GM21447 (cell line): Measurements from ENCODE around the gene CAMK1G.

Experiments used
- ATAC-seq: cut with Tn5 transposase; IDR thresholded peaks from one replicate; pipeline ENCODE4 v1.9.1; 2021; ENCODE audit not compliant: unreplicated experiment

CAMK1G gene

DNA sequence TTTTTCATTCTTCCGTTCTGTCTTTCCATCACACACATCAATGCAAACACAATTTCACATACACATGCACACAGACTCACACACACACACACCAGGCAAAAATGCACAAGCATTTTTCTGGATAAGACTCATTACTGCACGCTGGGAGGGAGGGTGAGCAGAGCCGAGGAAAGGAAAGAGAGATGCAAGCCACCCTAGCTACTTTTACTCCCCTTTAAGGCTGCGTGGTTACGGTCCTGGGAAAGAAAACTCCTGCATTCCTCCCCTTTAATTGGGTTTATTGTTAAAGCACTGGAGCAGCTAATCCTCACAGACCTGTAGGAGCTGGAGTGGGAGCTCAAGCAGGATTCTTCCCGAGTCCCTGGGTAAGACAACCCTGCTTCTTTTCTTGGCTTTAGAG, at the start of gene CAMK1G:
Gene CAMK1G, plus strand, starts transcription at position 307 of the 400 bp plus-strand sequence. CDS start 11,270 bp downstream, outside the sequence.
- no peak for ATAC-seq

DNA sequence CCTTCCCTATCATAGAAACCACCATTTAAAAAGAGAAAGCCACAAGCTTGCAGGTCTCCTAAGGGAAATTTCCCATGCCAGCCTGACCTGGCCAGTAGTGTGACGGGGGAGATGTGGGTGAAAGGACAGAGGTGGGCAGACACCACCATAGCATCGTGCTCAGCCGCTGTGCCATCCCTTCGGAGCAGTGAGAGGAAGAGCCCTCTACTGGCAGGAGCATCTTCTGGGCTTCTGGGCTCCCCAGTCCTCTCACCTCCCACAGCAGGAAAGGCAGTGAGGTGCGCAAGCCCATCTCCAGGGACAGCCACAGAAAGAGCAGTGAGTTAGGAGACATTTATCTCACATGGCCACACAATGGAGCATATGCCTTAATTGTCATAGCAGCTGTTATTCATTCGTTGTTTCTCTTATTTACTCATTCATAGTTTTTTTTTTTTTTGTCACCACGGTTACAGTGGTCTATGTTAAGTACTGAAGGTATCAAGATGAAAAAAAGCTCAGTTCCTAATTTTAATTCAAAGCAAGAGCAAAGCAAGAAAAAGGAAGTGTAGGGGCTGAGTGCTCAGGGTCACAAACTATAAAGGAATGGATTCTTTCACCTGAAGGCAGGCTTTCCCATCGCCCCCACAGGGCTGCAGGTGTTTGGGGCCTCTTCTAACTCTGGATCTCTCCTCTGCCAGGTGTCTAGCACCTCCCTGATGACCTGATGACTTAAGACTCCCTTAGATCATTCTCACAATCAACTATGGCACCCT, 48.8 kb upstream of the CAMK1G start:
- no peak for ATAC-seq

DNA sequence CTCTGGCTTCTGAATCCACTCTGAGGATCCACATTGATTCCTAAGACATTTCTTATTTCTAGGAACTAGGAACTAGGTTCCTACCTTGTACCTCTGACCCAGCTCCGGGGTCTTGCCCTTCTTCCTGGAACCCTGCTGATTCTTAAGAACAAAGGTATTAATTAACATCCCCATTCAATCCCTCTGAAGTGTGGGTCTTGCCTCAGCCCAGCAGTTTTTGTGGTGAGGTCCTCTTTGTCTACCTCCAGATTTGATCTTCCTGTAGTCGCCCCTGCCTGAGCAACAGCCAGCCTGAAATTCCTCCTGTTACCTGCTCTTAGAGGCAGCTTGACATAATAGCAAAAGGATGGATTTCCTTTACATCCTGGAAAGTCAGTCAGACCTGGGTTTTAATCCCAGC, 46.7 kb upstream of the CAMK1G start:
- no peak for ATAC-seq

DNA sequence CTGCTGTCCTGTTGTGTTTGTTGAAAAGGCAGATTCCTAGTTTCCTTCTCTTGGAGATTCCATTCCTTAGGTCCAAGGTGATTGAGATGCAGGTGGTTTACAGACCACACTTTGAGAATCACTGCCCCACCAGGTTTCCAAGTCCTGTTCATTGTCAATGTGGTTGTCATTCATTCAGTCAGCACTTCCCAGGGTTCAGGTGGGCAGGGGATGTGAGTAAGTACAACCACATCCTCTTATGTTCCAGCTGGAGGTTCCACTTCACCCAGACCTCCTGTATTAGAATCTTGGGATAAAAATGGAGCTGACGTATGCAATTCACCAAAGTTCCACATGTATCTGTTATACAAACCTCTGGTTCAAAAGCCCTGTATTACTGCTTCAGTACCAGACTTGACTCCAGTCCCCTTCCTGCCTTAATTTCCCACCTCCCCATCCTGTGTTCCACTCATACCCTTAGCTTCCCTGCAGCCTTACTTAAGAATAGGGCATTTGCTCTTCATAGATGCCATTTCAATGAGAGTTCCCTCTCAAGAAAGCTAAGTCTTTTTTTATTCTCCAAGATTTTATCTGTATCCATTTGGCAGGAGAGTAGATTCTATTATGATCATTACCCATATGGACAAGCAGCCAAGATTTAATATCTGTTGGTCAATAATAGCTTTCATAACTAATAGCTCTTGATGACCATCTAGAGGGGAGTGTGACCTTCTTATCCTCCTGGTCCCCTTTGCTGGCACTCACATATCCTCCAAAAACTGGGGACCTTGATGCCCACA, 46.0 kb upstream of the CAMK1G start:
- ATAC-seq, result no peak

DNA sequence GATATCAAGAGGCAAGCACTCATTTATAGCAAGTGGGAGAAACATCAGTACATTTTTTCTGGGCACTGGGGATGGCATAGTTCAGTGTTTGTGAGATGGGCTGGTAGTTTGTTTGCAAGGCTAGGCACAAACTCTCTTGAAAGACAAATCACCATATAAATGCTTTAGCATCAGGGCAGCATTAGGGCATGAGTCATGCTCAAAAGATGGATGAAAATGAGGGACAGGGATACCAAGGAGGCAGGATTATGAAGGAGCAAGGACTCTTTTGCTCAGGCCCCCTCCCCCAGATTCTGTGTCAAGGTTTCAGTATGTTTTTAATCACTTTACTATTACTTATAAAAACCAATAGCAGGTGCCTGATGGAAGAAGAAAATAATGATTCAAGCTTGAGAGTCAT, 43.9 kb upstream of the CAMK1G start:
- no peak for ATAC-seq

DNA sequence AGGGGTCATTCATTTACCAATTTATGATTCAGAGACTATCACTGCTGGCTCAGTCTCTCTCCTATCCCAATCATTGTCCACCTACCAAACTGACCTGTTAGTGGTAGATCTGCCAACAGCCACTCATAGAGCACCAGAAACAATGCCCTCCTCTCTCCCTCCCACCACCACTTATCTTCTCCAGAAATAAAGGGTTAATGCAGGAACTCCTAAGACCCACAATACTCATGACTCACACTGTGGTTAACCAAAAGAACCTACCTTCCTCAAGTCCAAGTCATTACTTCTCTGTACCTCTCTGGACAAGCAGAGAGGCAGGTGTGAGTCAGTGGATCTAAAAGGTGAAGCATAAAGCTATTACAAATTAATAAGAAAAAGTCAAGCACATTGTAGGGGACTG, 40.9 kb upstream of the CAMK1G start:
- ATAC-seq, result no peak

DNA sequence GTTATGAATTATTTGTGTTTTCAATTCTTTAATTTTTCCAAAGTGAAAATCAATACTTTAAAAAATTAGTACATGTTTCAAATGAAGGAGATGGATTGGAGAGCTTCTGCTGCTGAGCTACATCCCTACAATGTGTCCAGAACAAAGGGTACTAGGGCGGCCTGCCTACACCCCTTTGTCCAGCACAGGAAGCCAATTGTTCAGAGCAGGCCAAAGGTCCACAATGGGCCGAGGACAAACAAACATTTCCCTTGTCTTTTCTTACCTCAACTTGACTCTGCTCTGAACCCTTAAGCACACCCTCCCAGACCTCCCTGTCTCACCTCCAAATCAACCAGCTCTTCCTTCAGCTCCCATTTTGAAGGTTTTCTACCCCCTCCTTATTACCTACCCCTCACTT, 39.4 kb upstream of the CAMK1G start:
- ATAC-seq, result no peak

DNA sequence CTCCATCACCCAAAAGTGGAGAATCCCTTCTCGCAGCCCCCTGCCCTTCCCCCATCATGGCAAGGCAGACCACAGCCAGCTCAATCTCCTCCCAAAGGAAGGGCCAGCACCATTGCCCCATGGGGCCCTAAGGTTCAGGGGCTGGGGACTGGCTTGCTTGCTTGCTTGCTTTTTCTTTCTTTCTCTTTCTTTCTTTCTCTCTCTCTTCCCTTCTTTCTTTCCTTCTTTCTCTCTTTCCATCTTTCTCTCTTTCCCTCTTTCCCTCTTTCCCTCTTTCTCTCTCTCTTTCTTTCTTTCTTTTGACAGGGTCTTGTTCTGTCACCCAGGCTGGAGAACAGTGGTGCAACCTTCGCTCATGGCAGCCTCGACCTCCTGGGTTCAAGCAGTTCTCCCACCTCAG, 38.1 kb upstream of the CAMK1G start:
- ATAC-seq, result no peak

DNA sequence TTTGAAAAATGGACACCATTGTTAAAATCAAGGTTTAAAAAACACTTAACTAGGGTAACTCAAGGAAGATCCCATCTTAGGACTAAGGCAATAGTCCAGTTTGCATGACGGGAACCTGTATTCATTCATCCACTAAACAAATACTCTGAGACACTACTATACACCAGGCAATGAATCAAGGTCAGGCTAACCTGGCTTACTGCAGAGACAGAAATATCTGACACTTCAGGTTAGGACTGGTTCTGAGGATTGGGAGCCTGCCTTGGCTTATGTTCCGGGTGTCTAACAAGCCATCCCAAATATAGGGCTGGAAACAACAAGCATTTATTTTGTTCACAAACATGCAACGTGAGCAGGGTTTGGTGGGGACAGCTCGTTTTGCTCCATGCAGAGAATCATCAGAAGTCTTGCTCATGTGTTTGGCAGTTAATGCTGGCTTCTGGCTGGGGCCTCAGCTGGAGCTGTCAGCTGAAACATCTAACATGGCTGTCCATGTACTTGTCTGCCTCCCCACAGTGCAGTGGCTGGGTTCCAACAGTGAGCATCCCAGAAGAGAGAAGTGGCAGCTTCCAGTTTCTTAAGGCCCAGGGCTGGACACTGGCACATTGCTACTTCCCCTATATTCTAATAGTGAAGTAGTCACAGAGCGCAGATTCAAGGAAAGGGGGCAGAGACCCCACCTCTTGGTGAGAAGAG, 37.0 kb upstream of the CAMK1G start:
- ATAC-seq, result no peak

DNA sequence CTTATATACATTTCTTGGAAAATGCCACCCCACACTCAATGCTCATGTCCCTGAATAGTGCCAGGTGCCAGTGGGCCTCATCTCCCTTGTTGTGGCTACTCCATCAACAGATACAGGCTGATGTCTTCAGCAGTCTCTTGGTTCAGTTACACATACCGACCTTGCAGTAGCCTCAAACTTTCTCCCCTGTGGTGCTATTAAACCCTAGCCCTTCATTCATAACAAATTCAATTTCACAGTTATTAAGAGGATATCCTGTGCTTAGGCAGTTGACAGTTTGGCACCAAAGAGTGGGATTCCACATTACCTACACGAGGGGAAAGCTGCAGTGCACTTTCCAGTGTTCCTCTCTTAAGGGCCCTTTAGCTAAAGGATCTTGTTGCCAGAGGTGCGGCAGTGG, 35.9 kb upstream of the CAMK1G start:
- ATAC-seq, result no peak

DNA sequence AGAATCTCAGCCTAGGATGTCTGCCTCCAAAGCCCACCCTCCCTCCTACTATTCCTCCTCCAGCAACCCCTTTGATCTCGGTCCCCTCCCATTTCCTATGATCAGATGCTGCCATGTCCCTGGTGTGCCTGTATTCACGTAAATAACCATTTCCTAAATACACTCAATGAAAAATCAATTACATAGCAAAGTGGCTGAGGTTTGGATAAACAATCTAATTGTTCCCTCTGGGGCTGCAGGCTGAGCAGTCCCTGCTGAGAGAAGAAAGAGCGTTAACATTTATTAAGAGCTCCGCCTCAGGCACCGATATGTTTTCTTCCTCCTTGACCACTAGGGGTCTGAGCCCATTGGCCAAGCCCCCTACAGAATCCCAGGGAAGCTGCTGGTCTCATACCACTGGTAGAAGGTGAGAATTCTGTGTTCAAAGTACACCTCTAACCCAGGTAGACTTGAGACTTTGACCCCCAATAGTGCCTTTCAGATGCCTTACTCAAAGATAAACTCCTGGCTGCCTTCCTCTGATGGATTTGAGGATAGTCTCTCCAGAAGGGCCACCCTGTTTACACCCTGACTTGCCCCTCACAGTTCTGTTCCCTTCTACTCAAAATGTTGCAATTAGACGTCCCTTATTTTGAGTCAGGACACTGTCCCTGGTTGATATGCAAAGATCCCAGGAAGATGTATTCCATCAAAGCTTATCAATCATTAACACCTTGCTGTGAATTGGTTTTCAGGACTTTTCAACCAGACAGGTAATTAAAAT, 33.9 kb upstream of the CAMK1G start:
- ATAC-seq, result no peak

DNA sequence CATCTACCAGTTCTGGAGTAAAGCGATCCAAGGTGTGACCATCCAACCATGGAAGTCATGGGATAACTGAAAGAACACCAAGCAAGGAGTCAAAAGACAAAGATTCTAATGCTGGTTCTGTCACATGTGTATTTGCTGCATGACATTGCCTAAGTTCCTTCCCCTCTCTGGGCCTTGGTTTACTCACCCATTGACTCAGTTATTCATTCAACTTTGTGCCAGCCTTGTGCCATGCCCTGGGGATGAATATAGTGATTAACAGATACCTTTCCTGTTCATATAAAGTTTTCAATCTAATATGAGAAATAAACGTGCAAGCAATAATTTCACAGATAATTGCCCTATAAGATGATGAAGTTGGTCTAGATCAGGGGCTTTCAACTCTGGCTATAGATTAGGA, 33.0 kb upstream of the CAMK1G start:
- no peak for ATAC-seq

DNA sequence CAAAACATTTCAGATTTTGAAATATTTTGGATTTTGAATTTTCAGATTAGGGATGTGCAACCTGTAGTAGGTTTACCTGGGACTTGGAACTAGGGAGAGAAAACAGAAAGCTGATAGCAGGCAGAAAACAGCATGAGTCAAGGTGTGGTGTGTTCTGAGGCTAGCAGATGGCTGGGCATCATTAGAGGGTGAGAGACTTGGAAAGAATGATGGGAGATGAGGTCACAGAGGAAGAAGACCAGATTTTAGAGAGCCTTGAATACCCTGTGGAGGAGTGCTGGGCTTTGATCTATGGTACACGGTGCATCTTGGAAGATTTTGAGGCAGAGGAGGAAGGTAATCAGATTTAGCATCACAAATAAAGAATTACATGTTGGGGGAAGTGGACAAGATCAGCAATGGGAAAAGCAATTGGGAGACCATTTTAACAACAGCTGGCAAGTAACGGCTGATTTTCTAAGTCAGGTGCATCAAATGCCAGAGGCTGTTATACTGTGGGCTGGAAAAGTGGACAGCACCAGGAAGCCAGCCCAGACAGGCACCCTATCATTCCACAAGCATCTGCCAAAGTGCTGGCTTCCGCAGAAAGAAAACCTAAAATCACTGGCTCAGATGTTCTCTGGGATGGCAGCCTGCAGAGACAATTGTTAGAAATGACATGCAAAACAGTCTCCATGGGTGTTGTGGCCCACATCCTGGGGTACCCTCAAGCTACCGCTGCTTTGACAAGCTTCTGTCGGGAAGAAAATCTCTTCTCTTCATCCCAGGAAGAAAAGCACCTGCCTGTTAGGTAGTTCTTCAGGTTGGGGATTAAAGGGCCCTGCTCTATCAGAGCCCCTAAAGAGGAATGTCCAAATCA, 30.9 kb upstream of the CAMK1G start:
- no peak for ATAC-seq

DNA sequence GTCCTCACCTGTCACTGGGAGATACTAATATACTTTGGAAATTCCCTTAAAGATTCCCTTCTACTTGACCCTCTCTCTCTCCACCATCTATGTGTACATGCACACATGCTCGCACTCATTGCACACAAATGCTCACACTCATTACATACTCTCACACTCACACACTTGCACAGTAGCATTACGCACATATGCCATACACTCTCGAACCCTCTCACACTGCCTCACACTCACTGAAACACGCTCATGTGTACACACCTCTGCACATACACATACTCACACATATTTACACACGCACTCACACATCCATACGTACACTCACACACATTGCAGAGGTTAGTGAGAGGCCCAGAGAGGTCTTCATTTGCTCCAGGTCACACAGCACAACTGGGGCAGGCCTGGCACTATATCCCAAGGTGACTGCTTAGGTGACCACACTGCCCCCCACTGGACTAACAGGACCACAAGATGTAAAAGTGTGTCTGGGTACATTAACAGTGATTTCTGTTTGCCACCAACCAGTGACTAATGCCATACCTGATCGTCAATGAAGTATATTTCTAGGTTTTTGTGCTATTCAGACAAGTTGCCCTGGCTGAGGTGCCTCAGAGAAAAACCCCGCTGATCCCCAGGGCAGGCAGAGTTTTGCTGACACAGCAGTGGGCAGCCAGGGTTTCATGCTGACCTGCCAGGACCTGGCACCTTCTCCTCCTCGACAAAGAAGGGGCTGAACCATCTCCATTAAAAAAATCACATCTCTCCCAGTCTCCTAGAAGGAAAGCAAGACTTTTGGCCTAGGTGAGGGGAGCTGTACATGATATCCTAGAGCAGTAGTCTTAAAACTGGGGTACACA, 28.5 kb upstream of the CAMK1G start:
- ATAC-seq, result no peak

DNA sequence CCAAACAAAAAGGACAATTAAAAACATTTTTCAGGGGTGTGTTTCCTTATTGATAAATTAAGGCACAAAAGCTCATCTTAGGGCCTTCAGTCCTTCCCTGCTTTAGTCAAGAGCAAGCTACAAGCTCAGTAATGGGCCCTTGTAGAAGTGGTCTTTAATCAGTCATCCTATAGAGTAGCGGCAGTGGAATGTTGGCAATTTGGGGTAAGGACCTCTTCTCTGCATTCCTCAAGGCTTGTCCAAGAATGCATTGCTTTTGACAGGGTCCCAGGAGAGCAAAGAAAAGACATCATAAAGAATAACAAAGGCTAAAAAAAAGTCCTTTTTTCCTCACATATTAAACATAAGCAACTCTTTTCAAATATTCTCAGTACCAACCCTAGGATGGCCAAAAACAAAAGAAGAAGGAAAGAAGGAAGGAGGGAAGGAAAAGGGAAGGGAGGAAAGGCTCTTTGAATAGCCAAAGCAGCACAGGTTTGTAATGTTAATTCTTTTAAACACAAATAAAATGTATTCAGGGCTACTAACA, 27.3 kb upstream of the CAMK1G start:
- no peak for ATAC-seq

DNA sequence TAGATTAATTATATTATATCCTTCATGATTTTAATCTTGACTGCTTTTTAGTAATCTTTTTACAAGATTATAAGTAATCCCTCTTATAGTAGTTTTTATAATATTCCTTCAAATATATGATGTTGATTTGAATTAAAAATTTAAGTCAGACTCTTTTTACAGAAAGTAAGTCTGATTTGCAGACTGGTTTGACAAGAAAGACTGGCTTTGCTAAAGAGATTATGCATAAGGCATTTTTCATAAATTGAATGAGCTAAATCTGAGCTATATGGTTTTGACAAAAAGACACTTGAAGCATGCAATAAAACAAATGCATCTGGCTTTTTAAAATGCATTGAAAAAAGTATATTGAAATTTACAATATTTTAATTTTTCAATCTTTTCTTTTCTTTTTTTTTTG, 26.3 kb upstream of the CAMK1G start:
- no peak for ATAC-seq

DNA sequence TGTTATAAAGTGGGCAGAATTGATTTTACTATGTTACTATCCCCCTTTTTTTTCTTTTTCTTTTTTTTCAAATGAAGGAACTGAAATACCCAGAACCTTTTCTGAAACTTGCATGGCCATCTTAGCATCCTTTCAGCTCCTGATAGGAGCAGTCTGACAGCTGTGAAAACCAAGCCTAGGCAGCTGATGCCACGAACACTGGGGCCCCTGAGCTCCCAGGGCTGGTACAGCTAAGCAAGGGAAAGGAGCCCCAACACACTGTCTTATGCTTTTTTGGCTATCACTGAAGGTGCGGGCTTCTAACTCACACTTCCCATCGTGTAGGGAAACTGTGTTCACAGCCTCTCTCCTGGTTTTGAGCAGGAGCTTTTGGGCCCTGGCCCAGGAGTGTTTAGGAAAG, 23.0 kb upstream of the CAMK1G start:
- ATAC-seq, result no peak

DNA sequence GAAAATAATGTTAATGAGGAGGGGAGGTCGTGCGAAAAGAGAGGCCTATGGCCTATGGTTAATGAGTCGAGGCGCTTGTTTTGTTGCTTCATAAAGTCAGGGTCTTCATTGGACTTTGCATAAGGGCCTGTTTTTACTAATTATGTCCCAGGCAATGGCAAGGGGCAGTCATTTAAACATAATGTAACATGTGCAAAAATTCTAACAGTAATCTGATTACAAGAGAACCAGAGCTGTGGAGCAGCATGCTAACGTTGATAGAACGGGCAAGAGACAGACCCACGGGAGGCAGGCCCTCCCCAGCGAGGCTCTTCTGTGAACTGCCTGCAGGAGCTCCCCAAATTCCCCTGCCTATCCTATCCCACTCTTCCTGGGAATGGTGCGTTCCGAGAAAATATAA, 22.6 kb upstream of the CAMK1G start:
- no peak for ATAC-seq

DNA sequence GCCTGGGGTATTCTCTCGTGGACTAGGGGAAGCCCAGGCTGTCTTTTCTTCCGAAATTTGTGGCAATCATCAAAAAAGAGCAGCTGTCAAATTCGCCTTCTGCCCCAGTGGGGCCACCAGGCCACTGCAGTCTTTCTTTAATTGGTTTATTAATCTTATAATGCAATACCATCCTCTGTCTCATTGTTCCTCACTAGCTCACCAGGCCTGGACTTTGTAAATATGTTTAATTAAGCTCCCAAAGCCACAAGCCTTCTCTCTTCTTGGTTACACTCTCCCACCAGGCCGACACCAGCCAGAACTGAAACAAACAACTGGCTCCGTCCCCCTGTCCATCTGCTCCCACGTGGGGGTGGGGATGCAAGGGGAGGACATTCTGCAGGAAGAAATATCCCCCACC, 22.0 kb upstream of the CAMK1G start:
- no peak for ATAC-seq
